HG02973 (cell line): ENCODE data around the gene DPP10.
"Not testable (repeated sequence)": the region's sequence is repeated elsewhere in the genome, so short reads cannot be mapped to it uniquely, and the experiment has no call there.

Experiments
- ATAC-seq: cut with Tn5 transposase; IDR thresholded peaks from one replicate; pipeline ENCODE4 v1.9.1; 2021; ENCODE audit warnings: moderate library complexity; ENCODE audit not compliant: unreplicated experiment

The DPP10 gene

DNA sequence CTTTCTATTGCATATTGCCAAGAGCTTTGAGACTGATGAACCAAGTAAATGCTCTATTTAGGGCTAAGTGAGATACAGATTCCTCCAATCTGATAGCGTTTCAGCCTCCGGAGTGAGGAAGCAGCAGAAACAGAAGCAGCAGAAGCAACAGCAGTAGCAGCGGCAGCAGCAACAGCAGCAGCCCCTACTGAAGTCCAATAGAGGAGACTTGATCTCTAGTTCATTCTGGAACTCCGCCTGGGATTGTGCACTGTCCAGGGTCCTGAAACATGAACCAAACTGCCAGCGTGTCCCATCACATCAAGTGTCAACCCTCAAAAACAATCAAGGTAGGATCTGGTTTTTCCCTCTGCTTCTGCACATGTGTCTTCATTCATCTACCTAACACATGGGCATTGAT, at the start of gene DPP10:
DPP10 (plus strand) TSS at position 132 of the 400 bp plus-strand sequence.
- no peak for ATAC-seq

- ATAC-seq: no peak
These were observed 41.6 kb upstream of the DPP10 start for GRCh38 chr2:114400890-114401289.

DNA sequence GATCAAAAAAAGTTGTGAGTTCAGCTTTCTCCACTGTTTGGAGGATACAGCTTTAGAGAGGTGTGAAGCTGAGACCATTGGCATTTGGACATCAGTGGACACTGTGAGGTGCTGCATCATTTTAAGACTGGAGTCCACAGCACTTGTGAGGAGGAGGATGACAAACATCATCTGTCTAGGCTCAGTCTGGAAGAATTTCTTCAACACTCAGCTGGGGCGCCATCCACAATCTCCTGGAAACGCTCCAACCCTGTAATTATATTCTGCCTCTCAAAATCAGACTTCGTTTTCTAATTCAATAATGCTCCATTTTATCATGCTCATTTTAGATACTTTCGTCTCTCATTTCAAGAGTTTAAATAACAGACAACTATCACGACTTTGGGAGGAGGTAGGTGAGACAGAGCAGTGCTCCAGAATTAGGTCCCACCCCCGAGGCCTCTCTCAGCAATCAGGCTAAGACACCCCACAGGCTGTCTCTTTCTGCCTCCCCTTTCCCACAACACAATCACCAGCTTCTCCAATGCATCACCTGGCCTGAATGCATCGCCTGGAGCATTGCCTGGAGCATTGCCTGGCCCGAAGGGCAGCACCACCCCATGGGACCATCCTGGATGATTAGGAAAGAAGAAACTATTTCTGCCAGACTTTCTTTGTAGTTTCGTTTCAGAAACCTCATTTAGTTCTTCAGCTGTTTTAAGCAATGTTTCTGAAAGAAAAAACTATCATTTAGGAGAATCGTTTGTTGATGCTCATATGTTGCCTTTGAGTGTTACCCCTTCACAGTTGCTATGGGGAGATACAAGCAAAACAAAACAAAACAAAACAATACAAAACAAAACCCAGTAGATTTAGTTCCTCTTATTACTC, 37.0 kb upstream of the DPP10 start:
- ATAC-seq: no peak

DNA sequence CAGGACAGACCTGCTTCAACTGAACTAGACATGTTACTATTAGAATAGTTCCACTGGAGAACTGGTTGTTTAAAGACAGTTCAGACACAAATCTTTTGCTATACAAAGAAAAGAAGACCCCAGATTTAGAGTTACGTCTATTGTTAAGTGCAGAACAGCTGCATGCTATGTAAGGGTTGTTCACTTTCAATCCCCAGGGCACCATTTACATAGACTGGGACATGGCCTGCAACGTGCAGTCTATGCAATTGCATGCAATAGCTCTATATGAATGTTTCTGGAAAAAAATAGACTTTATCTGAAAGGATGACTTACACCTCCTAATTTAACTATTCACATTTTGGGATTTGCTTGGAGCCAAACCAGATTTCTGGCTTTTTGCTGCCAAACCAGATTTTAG, 36.1 kb upstream of the DPP10 start:
- no peak for ATAC-seq

DNA sequence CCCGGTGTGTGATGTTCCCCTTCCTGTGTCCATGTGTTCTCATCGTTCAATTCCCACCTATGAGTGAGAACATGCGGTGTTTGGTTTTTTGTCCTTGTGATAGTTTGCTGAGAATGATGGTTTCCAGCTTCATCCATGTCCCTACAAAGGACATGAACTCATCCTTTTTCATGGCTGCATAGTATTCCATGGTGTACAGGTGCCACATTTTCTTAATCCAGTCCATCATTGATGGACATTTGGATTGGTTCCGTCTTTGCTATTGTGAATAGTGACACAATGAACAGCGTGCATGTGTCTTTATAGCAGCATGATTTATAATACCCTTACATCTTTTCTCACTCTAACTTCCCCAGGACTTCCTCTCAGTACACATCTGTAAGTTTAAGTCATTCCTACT, 35.1 kb upstream of the DPP10 start:
- not testable (repeated sequence) for ATAC-seq

GRCh38 chr2:114421781-114422180, 20.7 kb upstream of the DPP10 start:
- ATAC-seq: no peak

- ATAC-seq: no peak
These were observed 17.7 kb upstream of the DPP10 start for GRCh38 chr2:114424699-114425098.

- no peak for ATAC-seq
These were observed 15.7 kb upstream of the DPP10 start for GRCh38 chr2:114426756-114427155.

- ATAC-seq: no peak
These were observed 6.1 kb upstream of the DPP10 start for GRCh38 chr2:114436329-114436728.

- no peak for ATAC-seq
These were observed 4.1 kb downstream of the DPP10 start for GRCh38 chr2:114446571-114446970.

DNA sequence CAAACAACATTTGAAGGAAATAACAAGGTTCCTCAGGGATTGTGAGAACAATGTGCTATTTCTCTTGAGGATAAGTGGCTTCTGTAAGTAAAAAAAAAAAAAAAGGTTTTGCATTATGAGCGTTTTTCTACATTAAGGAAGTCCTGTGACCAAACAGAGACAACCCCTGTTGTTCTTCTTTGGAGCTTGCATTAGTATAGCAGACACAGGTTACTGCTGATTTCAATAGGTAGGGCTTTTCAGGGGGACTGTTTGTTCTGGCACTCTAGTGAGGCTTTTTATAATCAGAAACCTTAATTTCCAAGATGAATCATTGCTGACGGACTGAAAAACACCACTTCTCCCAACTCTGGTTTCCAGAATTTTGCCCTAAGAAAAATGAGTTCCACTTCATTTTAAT, 8.2 kb downstream of the DPP10 start:
- ATAC-seq: no peak

GRCh38 chr2:114456566-114456965, 14.1 kb downstream of the DPP10 start:
- no peak for ATAC-seq

DNA sequence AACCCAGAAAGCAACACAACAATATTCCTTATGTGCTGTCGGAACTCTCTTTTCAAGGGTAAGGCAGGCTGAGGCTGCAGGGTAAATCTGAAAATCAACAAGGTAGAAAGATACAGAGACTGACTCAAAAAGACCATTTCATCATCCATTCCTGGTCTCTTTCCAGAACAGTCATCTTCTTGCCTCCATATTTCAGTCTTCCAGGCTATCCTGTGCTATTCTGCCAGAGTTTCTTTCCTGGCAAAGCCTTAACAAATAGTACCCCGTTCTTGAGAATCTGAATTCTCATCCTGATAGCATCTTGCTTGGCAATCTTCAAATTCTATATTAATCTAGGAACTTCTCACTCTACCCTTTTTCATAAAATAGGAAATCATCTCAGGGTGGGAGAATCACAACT, 15.5 kb downstream of the DPP10 start:
- ATAC-seq: no peak

- ATAC-seq: no peak
These were observed 18.7 kb downstream of the DPP10 start for GRCh38 chr2:114461116-114461515.

DNA sequence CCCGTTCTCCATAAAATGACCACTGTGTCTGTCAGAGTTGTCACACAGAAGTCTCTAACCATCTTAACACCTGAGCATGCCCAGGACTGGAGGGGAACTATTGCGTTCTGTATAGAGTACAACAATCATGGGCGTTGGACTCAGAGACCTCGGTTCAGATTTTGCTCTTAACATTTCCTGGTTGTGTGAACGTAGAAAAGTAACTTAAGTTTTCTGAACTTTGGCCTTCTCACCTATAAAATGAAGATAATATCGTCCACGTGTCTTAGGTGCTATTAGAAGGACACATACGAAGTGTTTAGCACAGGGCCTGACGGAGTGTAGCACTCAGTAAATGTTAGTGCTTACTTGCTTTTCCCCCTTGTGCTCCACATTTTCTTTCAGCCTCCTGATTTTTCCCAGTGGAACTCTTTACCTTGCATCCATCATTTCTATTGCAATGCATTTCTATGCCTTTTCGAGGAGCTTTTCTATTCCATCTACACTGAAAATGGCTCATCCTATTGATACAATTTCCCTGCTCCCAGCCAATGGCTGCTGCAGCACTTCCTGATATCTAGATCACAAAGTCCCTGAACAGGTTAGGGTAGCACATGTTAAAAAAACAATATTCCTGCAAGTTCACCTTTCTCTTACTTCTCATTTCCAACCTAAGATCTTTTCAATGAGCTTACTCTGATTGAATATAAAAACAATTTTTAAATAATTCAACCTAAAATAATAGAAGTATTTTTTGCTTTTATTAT, 22.7 kb downstream of the DPP10 start:
- ATAC-seq: no peak

DNA sequence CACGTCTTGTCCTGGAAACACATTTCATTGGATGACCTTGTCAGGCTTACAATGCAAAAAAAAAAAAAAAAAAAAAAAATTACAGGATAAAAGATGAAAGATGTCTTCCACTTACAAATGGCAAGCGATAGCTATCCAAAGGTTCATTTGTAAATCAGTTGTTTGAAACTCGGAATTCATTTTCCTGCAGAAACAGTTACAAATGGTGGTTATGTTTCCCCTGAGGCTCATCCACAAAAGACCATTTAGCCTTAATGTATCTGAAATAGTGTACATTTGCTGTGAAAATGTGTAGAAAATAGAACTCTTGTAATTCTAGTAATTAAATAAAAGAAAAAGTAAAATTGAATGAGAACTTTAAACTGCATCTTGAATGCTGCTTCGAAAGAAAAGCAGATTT, 25.9 kb downstream of the DPP10 start:
- no peak for ATAC-seq

DNA sequence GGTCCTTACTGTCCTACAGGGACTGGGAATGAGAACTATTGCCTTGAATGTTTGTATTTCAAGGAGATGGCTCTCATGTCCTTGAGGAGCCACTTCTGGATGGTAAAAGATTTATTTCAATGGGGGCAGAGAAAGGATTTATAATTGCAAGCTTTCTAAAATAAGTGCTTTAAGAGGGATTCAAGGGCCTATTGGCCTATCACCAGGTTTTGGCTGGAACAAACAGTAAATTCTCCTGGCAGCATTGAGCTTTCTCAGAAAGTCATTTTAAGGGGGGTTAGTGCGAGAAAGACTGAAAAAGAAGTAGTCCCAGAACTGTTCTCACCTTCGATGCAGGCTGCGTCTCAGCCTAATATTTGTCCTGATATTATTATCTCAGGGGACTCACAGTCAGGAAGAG, 29.8 kb downstream of the DPP10 start:
- ATAC-seq: no peak

DNA sequence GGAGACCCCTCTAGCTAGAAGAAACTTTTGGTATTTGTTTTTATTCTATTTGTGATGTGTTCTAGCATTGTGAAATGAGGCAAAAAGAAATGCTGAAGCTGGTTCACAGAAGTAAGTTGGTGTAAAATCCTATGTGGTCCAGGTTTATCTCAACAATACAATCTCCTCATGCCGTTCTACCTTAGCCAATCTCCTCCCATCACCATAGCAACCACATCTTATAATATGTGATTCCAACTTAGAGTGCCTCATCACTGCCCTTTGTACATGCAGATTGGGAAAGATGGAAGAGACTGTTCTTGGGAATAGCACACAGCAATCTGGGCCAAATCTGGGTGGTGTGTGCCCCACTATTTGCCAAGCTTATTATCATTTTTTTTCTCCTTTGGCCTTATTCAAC, 30.3 kb downstream of the DPP10 start:
- ATAC-seq: no peak

GRCh38 chr2:114488841-114489530, 46.5 kb downstream of the DPP10 start:
- no peak for ATAC-seq

DNA sequence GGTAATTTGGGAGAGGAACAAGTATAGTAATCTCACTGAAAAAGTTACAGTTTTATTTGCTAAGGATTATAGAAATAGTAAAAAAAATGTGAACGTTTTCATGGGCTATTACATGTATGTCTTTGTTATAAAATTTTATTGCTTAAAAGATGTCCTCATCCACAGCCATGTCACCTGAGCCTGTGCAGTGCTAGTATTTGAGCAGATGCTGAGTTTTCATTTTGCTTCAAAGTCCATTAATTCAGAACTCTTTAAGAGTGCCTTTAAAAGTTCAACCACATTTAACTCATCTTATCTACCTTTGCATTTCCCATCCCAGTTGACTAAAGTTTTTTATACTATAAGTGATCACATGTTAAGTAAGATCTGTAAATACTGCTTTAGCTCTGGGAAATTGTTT, 52.6 kb downstream of the DPP10 start:
- ATAC-seq: no peak

DNA sequence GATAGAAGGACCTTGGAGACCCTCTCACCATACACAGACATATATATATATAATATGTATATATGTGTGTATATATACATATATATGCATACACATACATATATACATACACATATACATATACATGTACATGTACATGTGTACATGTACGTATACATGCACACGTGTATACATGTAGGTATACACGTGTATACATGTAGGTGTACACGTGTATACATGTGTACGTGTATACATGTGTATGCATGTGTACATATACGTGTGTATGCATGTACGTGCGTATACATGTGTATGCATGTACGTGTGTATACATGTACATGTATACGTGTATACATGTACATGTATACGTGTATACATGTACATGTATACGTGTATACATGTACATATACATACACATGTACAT, 54.5 kb downstream of the DPP10 start:
- ATAC-seq: no peak

DNA sequence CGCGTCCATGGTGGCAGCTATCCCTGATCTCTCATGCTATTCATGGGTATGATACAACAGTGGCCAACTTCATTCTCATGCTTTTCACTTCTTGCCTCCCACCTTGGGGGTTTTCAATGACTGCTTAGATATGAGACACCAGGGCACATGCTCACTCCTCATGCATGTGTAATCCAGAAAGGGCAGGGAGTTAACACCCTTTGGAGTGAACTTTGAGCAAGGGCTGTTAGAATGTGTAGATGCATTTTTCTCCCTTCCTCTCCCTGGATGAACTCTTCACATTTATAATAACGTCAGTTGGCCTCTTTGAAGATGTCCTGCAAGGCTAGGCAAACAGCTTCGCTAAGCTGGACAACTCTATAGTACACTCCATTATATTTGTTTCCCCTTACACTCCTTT, 56.7 kb downstream of the DPP10 start:
- ATAC-seq: no peak
